NCI-H2196 treated with DMSO at 0.1 percent for 48 hours (cell line): ENCODE measurements around the gene ADCY10.
"Not testable (repeated sequence)": the region's sequence is repeated elsewhere in the genome, so short reads cannot be mapped to it uniquely, and the experiment has no call there.

Source experiments
- DNase-seq: peaks from one replicate; lab custom pipeline; 2025; ENCODE audit not compliant: unreplicated experiment; lab: John Stamatoyannopoulos, UW

ADCY10 gene

DNA sequence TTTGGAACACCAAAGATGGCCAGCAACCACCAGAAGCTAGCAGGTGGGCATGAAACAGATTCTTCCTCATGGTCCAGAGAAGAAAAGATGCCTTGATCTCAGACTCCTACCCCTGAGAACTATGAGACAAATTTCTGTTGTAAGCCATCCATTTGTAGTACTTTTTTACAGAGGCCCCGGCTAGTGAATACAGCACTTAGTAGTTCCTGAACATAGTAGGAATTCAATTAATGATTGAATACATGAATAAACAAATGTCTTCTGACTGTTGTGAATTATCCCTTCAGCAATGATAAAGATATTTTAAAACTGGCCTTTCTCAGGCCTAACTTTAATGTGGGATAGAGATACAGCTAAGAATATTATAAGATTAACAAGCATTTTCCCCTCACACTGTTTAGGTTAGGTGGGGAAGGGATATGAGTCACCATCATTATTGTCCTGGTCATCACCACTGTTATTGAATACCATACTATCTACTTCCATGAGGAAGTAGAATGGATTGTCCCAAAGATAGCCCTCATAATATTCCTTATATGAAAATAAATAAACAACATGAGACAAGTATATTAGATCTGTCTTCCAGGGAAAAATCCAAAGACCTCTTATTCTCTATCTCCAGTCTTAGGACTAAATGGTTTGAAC is 51.4 kb downstream of the ADCY10 start:
- no peak for DNase-seq

DNA sequence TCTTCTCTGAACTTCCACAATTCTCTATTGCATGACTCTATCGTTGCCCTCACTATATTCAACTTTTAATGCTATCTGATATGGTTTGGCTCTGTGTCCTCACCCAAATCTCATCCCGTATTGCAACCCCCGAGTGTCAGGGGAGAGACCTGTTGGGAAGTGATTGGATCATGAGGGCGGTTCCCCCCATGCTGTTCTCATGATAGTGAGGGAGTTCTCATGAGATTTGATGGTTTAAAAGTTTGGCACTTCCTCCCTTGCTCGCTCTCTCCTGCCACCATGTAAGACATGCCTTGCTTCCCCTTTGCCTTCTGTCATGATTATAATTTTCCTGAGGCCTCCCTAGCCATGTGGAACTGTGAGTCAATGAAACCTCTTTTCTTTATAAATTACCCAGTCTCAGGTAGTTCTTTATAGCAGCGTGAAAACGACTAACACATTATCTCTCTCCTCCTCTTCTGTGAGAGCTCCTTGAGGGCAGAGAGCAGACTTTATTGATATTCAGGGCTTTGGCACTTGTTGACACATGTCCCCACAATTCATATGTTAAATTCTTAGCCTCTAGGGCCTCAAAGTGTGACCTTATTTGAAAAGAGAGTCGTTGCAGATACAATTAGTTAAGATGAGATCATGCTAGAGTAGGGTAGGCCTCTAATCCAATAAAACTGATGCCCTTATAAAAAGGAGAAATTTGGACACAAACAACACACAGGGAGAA is 52.1 kb downstream of the ADCY10 start:
- DNase-seq: no peak

DNA sequence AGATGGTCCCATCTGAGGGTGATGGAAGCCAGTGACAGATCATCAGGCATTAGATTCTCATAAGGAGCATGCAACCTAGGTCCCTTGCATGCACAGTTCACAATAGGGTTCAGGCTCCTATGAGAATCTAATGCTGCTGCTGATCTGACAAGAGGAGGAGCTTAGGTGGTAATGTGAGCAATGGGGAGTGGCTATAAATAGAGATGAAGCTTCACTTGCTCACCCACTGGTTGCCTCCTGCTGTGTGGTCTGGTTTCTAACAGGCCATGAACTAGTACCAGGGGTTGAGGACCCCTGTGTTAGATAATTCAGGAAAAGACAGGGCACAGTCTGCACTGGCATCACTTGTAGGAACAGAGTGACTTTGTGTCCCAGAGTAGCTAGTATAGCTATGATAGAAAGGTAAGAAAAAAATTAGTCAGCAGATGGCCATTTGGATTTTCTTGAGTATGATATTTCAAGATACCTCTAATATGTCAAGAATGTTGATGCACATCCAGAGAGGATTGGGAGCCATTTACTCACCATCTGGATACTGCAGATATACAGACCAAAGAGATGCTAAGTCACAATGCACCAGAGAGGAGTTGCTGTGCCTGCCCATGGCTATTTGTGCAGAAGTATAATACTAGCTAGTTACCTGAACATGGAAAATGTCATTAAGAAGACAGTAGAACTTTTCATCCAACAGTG is 53.6 kb downstream of the ADCY10 start:
- DNase-seq: no peak

DNA sequence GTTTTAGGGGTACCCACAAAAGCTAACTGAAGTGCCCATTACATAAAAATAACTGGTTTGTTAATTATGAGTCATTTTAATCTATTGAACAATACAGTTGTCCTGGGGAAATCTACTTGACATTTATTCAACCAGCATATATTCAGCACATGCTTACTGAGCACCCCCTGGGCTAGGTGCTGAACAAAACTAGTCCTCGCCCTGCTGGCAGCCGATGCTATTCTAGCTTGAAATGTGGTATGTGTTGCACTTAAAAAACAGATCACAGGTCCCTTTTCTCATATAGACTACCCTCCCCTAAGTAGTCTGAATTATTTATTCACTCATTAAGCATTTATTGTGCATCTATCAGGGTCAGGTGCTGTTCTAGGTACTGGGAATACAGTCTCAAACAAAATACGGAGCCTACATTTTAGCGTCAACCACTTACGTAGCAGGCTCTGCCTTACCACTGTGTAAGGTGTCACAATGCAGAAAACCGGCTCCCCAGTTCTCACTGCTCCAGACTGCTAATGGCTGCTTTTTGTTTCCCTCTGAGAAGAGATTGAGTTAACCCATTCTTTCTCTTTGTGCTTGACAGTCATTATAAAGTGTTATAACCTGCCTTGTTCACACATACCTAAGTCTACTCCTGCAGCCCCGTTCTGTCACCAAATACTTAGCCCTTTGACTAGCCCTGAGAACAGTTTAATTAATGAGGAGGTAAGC is 57.1 kb downstream of the ADCY10 start:
- DNase-seq: no peak

DNA sequence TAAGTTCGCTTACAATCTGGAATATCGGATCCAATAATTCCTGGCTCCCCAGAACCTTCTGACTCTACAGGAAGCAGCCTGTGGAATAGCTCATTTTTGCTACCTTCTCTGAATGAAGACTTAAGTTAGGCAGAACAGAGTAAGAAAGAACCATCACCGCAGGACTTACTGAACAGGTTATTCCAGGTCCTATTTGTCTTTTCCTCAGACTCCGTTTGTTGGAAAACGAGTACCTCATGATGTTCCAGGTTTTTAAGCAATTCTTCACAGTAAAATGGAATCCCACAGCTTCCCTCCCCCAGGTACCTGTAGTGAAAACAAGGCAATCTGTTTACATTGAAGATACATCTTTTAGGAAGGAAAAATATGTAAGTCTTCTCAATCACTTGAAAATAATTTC is 59.8 kb downstream of the ADCY10 start:
- DNase-seq: no peak

DNA sequence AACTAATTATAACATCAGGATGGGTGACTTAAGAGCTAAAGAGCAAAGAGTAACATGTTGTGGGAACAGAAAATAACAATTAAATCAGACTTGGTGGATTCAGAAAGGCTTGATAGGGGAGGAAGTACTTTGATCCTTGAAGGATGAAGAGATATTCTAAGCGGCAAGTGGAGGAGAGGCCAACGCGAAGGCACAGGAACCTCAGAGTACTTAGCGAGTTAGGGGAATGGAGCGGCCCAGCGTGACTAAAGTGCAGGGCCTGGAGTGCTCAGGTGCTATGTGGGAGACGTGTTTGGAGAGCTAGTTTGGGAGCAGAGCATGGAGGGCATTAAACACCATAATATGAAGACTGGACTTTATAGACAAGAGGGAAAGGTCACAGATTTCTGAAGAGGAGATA is 64.3 kb downstream of the ADCY10 start:
- no peak for DNase-seq

DNA sequence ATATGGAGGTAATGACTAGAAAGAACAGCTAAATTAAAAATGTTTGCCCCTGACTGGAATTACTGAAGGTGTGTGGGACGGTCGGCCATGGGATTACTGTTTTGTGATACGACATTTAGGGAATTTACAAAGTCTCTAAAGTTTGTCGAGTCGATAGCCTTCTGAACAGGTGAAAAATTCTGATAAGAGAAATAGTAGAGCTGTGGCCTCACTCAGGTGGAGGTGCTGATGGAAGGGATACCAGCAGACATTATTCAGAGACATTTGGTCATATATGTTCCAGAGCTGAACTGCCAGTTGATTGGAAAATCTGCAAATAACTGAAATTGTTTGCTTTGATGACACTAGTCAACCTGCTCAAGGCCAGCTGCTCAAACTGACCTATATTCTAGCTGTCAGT is 71.1 kb downstream of the ADCY10 start:
- DNase-seq: no peak

DNA sequence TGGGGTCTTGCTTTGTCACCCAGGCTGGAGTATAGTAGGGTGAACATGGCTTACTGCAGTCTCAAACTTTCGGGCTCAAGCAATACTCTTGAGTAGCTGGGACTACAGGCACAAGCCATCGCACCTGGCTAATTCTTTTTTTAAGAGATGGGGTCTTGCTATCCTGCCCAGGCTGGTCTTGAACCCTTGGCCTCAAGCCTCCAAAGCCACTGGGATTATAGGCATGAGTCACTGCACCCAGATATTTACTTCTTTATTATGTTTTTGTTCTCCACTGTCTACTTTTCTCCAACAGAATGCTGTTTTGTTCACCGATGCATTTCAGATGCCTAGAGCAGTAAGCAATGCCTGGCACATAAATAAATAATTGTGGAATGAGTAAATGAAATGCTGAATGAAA is 72.4 kb downstream of the ADCY10 start:
- DNase-seq: no peak

DNA sequence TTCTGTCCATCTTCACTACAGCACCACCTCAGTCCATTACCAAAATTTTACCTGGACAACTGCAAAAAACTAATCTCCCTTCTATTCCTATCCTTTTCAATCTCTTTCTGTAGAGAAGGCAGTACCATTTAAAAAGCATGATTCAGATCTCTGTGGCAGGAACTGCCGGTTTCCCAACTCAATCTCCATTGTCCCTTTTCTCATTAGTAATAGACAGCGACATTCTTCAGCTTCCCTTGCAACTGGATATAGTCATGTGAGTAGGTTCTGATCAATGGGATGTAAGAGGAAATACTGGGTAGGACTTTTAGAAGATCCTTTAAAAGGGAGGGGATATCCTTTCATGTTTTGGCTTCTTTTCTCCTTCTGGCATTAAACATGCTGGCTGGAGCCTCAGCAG is 74.9 kb downstream of the ADCY10 start:
- no peak for DNase-seq

DNA sequence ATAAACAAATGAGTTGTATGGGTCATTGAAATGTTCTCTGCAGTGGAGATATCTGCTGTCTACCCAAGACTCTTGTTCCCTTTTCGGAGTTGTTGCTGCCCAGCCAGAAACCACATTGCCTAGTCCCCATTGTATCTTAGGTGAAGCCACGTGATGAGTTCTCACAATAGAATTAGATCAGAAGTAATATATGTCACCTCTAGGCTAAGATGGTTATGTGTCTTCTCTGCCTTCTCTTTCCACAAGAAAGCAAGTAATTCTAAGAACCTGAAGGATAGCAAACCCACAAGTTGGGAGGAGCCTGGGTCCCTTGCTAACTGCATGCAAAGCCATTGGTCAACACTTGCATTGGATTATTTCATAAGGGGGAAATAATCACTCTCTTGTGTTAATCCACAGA is 76.6 kb downstream of the ADCY10 start:
- DNase-seq: no peak

DNA sequence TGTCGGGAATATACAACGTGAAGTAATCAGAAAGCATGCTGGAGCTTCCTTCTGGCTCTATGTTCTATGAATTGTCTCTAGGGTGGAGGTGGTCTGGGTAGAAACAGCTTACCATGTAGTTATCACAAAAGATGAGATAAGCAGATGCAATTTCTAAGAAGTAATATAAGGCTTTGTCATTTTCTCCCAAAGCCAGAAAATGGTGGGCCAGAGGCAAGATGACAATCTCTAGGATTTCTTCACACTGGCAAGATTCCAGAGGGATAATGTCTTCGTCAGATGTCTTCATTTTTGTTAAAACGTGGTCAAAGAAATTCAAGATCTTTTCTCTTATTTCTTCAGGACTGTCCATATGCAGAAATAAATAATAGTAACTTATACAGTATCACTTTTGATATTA is 77.7 kb downstream of the ADCY10 start:
- no peak for DNase-seq

DNA sequence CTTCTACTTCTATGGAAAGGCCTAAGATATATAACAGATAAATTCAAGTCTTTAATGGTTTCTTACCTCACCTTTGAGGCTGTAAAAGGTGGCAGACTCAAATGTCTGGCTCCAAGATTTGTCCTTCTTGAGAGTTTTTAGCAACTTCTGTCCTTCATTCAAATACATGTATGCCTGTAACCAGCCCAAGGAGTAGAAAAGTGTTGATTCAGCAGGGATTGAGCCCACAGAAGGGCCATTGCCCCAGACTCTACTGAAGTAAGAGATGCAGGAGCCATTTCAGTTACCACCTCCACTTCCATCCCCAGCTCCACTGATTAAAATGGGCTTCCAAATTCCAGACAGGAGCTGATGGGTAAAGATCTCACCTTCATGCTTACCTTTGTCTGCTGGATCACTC is 80.0 kb downstream of the ADCY10 start:
- DNase-seq: no peak

DNA sequence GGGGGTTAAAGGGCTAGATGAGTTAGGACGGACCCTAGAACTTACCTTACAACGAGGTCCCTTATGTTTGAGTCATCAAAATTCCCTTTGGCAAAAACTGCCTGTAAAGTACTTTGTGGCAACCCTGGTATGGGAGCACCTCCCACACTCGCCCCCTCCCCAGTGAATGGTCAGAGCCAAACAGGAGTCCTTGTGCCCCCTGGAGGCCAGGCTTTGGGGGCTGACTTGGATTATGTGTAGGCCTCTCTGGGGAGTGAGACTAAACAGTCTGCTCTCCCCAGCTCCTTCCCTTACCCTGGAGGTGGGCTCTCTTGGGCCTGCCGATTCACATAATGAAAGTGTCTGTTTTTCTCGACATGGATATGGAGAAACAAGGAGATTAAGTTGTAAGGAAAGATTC is 81.2 kb downstream of the ADCY10 start:
- DNase-seq: no peak

DNA sequence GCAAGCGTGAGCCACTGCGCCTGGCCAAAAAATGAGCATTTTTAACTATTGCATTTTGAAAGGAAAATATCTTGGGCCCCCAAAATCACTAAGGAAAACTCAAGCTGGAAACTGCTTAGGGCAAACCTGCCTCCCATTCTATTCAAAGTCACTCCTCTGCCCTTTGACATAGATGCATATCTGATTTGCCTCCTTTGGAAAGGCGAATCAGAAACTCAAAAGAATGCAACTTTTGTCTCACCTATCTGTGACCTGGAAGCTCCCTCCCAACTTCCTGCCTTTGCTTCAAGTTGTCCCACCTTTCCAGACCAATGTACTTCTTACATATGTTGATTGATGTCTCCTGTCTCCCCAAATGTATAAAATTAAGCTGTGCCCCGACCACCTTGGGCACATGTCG is 83.3 kb downstream of the ADCY10 start:
- DNase-seq: not testable (repeated sequence)

DNA sequence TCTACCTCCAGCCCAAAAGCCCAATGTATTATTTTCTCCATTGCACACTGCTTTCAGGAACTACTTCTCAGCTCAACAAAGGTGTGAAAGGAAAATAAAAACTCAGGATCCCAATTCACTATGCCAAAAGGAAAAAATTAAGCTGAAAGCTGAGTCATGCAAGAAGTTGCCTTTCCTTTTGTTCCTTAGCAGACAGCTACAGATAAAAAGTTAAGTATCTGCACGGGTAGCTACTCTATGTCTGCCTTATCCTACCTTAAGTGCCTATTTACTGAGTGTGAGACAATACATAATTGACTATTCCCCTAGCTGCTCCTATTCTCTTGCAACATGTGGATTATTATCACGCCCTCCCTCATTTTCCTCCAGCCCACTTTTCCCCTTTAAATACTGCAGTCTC is 84.1 kb downstream of the ADCY10 start:
- DNase-seq: no peak

DNA sequence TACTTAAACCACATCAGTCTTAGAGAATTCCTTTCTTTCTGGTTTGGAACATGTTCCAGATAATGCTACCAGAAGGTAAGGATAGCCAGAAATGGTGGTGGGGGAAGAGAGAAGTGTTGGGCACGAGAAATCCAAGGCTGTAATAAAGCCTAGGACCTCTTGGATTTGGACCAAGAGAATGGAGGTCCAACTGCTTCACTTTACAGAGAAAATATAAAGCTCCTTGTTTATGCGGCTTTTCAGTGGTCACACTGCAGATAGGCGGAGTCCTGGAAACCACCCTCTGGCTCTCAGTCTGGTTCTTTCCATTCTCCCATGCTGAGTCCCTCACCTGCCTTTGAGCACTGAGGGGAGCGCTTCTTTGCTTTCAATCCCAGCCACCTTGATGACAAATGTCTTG is 87.8 kb downstream of the ADCY10 start:
- DNase-seq: no peak

DNA sequence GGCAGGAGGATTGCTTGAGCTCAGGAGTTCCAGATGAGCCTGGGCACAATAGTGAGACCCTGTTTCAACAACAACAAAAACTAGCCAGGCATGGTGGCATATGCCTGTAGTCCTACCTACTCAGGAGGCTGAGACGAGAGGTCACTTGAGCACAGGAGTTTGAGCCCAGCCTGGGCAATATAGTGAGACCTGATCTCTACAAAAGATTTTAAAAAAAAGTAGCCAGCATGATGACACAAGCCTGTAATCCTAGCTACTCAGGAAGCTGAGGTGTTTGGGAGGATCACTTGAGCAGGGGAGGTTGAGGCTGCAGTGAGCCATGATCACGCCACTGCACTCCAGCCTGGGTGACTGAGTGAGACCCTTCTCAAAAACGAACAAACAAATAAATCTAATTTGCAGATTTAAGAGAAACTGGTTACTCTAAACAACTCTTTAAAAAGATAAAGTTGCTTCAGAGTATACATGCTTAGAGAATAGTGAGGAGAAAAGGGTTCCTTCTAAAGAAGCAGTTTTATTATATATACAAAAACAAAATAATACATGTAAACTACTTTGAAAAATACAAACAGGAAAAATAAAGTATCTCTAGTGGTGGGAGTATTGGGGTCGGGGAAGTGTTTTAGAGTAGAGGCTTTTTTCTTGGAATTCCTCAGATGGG is 88.4 kb downstream of the ADCY10 start:
- DNase-seq: no peak

DNA sequence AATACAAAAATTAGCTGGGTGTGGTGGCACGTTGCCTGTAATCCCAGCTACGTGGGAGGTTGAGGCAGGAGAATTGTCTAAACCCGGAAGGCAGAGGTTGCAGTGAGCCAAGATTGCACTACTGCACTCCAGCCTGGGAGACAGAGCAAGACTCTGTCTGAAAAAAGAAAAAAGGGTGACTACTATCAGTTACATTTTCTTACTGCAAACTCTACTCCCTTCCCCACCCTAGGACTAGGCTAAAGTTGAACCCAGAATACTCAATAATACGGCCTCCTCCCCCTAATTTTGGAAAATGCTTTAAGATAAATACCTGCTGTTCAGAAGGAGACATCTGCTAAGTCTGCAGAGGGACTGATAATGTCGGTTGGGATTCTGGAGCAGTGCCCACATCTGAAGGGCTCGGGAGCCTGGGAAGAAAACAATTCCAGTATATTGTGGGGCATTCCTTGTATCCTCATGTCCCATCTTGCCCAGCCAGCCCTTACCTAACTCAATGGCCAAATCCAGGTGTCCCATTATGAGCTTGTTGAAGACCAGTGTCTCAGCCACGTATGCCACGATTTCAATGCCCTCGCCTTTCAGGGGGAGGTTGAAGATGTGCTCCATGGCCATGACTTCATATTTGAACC is 89.7 kb downstream of the ADCY10 start:
- no peak for DNase-seq

DNA sequence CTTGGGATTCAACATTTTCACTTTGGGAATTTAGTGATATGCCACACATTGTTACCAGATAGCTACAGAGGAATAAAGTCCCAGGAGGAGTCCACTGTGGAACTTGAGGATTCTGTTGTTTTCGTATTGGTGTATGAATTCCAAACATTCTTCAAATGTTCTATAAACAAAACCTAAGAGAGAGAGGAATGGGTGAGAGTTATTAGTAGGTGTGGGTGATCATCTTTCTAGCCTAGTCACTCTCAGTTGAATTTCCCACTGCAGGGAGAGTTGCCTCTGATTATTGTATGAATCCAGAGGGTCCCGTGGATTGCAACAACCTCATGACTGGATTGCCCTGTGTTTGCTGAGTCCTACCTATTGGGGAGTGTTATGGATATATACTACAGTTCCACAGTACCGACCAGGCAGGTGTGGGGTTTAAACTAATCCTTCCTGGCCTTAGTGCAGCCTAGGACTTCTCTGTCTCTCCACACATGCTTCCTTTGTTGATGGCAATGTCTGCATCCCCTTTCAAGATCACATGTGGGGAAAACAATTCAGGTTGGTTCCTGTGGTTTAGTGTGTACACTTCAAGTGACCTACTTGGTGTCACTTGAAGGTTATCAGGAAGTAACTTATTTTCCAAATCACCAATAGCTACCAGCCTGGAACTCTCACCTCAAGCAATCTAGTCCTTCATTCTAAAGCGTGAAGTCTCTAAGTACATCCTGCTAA is 91.8 kb downstream of the ADCY10 start:
- no peak for DNase-seq

DNA sequence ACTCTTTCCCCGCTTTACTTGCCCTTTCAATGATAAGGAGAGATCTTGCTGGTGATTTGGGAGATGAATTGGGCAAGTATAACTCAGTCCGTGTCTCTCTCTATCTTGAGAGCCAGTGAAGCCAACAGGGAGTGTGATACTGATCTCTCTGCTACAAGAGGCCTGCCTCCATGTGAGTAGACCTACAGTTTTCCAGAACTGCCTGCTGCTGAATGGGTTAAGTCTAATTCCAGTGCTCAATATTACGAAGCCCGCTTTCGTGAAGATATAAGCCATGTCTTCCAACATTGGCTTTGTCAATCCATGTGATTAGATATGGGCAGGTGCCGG is 92.6 kb downstream of the ADCY10 start:
- no peak for DNase-seq
